Measurements from ENCODE around the gene EPAS1. TPM values are rescaled to one million over a fixed set of nuclear protein-coding genes. Genes with fewer than 3 reads are reported as not detected.

The EPAS1 gene
- total and polyA plus RNA-seq, 11 donors = 93.6 to 790 (median 210) TPM

DNA sequence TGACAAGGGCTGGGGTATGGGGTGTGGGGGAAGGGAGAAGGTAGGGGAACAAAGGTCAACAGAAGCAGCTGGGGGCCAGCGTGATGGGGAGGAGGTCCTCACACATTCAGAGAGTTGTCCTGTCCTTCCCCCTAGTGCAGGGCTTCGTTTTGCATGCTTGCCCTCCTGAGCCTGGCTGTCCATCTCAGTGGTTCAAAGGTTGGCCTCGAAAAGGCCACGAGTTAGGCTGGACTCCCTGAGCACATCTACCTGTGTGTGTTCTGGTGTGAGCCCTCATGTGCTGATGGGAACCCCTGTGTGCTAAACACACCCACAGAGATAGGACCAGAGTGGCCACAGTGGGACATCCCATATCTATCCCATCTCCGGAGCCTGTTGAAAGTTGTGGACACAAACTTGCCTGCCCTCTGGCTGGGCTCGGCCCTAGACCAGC is 51.9 kb downstream of the EPAS1 start:
- intact Hi-C loops (cut with DNase I) = no loop called here
- peaks cover 18 to 100% (median 93%) of the 10 kb centered on the region in 12 donors for H3K4me1 ChIP-seq
- no peaks in the 10 kb centered on the region for H3K27me3 ChIP-seq
- H3K4me3 ChIP-seq = no peak overlapping the region
- WGBS, 4 donors = 72 to 83% (median 76%) methylated on average over 6 of the region's 6 CpGs
- no peak for DNase-seq
- no peaks in the 10 kb centered on the region for H3K9me3 ChIP-seq
- H3K36me3 ChIP-seq = peaks cover 0 to 75% (median 59%) of the 10 kb centered on the region in 9 donors
- TF ChIP-seq CTCF (IDR thresholded peaks at IDR 0.05) = no peak
- no peak for TF ChIP-seq POLR2A (IDR thresholded peaks at IDR 0.05)
- H3K27ac ChIP-seq = peak overlapping the region; percentile 35 to 84 (median 58)
- ATAC-seq = no peak

DNA sequence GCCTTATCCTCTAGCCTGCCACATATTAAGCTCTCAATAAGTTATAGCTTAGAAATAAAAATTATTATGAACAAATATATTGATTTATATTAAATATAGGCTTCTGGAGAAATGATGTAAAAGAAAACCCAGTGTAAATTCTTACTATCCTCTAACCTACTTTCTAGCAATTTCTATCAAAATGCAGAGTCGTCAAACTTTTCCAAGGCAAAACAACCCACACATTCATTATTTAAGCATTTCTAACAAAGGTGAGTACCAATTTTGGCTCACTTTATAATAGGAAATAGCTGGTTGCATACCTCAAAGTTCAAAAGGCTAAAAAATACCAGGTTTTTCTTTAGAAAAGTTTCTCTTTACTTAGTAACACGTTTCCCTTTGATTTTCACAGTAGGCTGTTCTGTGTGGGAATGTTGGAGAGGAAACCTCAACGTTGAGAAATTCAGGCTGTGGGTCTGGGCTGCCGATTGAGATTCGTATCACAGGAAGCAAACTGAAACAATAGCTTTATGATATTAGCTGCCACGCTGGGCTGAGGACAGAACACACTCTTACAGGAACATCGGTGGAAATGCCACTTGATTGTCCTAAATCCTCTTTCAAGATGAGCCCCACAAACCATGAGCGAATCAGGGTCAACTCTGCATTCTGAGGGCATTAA is 53.0 kb downstream of the EPAS1 start:
- DNase-seq (no peak), ATAC-seq (peak in 3 of 4 donors; percentile 8 to 28 (median 16))
- Histone ChIP-seq H3K36me3 (peaks cover 0 to 85% (median 69%) of the 10 kb centered on the region in 9 donors), H3K9me3 (no peaks in the 10 kb centered on the region), H3K27ac (peak overlapping the region; percentile 58 to 84 (median 74)), H3K4me3 (no peak overlapping the region), H3K4me1 (peaks cover 18 to 99% (median 89%) of the 10 kb centered on the region in 12 donors), H3K27me3 (no peaks in the 10 kb centered on the region)
- TF ChIP-seq POLR2A (IDR thresholded peaks at IDR 0.05) (no peak), CTCF (IDR thresholded peaks at IDR 0.05) (no peak)
- WGBS, 4 donors = 49 to 62% (median 57%) methylated on average over 8 of the region's 8 CpGs
- intact Hi-C loops (cut with DNase I) = loop anchor here in 9 of 10 donors (5.0 kb wide), 4 partner anchors 33 to 293 kb away; partner anchors contain the start of gene EPAS1 (in 4 of the 9)

GRCh38 chr2:46351098-46351749 is 54.0 kb downstream of the EPAS1 start:
- H3K4me3 ChIP-seq = peak overlapping the region in 7 of 12 donors; percentile 2 to 30 (median 22)
- TF ChIP-seq CTCF (IDR thresholded peaks at IDR 0.05) = no peak
- no peak for TF ChIP-seq POLR2A (IDR thresholded peaks at IDR 0.05)

DNA sequence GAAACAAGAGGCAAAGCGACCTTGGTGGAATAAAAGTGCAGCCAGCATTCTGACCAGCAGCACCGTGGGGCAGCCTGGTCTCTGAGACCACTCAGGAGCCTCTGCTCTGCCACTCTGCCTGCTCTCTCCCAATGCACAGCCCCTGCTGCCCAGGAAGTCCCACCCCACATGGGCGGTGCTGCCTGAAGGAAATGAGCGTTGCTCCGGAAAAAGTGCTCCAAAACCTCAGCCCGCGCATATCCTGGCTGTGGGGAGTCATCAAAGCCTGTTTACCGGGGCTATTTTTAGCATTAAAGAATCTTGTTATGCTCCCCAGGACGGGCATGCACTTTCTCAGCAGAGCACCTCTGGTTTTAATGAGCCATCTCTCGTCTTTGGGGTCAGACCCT is 54.5 kb downstream of the EPAS1 start:
- Histone ChIP-seq H3K4me1 (peaks cover 18 to 96% (median 78%) of the 10 kb centered on the region in 12 donors), H3K27ac (peak overlapping the region; percentile 63 to 84 (median 76)), H3K4me3 (peak overlapping the region in 8 of 12 donors; percentile 2 to 30 (median 22)), H3K27me3 (no peaks in the 10 kb centered on the region), H3K36me3 (peaks cover 0 to 98% (median 82%) of the 10 kb centered on the region in 9 donors), H3K9me3 (no peaks in the 10 kb centered on the region)
- peak; percentile 36 to 77 (median 57) for ATAC-seq
- DNase-seq = peak; percentile 66 to 81 (median 76)
- intact Hi-C loops (cut with DNase I) = loop anchor here (2.0 to 5.0 kb wide), 5 partner anchors 34 to 294 kb away; partner anchors contain the start of gene EPAS1 (in 4 of the 10)
- TF ChIP-seq CTCF (IDR thresholded peaks at IDR 0.05) = no peak
- peak in 1 of 2 donors; percentile 38 for TF ChIP-seq POLR2A (IDR thresholded peaks at IDR 0.05)
- 34 to 43% (median 38%) methylated on average over 10 of the region's 10 CpGs for WGBS, 4 donors

More at GRCh38 chr2:46351098-46351749, 54.0 kb downstream of the EPAS1 start:
- H3K36me3 ChIP-seq = peaks cover 0 to 96% (median 77%) of the 10 kb centered on the region in 9 donors
- no peaks in the 10 kb centered on the region for H3K27me3 ChIP-seq
- peak in 1 of 4 donors; percentile 4 for ATAC-seq
- intact Hi-C loops (cut with DNase I) = loop anchor here in 9 of 10 donors (5.0 kb wide), 4 partner anchors 34 to 294 kb away; partner anchors contain the start of gene EPAS1 (in 4 of the 9)
- H3K9me3 ChIP-seq = no peaks in the 10 kb centered on the region
- H3K4me1 ChIP-seq = peaks cover 18 to 98% (median 83%) of the 10 kb centered on the region in 12 donors
- WGBS, 4 donors = 48 to 74% (median 55%) methylated on average over 5 of the region's 5 CpGs
- H3K27ac ChIP-seq = peak overlapping the region; percentile 63 to 84 (median 75)
- DNase-seq = peak in 1 of 5 donors; percentile 58

All from heart left ventricle (tissue), 16 donors.